CD4-positive, CD25-positive, alpha-beta regulatory T cell (primary cell): ENCODE measurements around the gene AHNAK2. TPM values are rescaled to one million over a fixed set of nuclear protein-coding genes. Genes with fewer than 3 reads are reported as not detected.
"Not testable (repeated sequence)": the region's sequence is repeated elsewhere in the genome, so short reads cannot be mapped to it uniquely, and the experiment has no call there.

Source experiments
- ATAC-seq, 2 donors: fragments of 150-1000 bp; cut with Tn5 transposase; one replicate each; pipeline ENCODE4 v1.10.0; 2021; ENCODE audit warnings: low read depth in 2 of 2, moderate number of reproducible peaks in 2 of 2, moderate library complexity in 1 of 2
- DNase-seq, 3 donors: peaks; one replicate each; pipeline versions ENCODE4 v3.0.0 to v3.0.0-alpha.2; 2012 to 2022; ENCODE audit warnings: mixed read lengths in 1 of 3
- H3K27ac ChIP-seq: one replicate; pipeline ENCODE4 v1.7.0; 2013; ENCODE audit warnings: mild to moderate bottlenecking, low read length; ENCODE audit not compliant: insufficient read depth, poor library complexity, severe bottlenecking
- H3K27me3 ChIP-seq: one replicate; pipeline ENCODE4 v1.7.0; 2013; ENCODE audit warnings: low read length; ENCODE audit not compliant: control insufficient read depth, insufficient read depth
- H3K36me3 ChIP-seq: one replicate; pipeline ENCODE4 v1.7.0; 2013; ENCODE audit warnings: mild to moderate bottlenecking, low read length, moderate library complexity; ENCODE audit not compliant: control insufficient read depth, insufficient read depth
- H3K4me1 ChIP-seq: 2 replicates; pipeline ENCODE4 v1.7.0; 2013; ENCODE audit warnings: mild to moderate bottlenecking, low read length; ENCODE audit not compliant: insufficient read depth, control insufficient read depth, poor library complexity, severe bottlenecking
- H3K4me3 ChIP-seq: one replicate; pipeline ENCODE4 v1.7.0; 2013; ENCODE audit warnings: low read depth, mild to moderate bottlenecking, low read length, moderate library complexity
- H3K9me3 ChIP-seq, 2 experiments: 1 replicate in 1 of 2; 2 replicates in 1 of 2; pipeline ENCODE4 v1.7.0; 2013; ENCODE audit warnings: low read length in 2 of 2, mild to moderate bottlenecking in 1 of 2, moderate library complexity in 1 of 2; ENCODE audit not compliant: control insufficient read depth in 2 of 2
- H3K27ac Mint-ChIP-seq, 3 donors: one replicate each; pipeline ENCODE4 v1.8.0; 2020 to 2022; ENCODE audit warnings: mild to moderate bottlenecking in 3 of 3, mixed read lengths in 3 of 3, moderate library complexity in 2 of 3
- H3K27me3 Mint-ChIP-seq: one replicate; pipeline ENCODE4 v1.8.0; 2022; ENCODE audit warnings: mild to moderate bottlenecking, mixed read lengths
- H3K36me3 Mint-ChIP-seq: one replicate; pipeline ENCODE4 v1.8.0; 2020; ENCODE audit warnings: mixed read lengths
- H3K4me1 Mint-ChIP-seq, 4 donors: one replicate each; pipeline ENCODE4 v1.8.0; 2020 to 2022; ENCODE audit warnings: mixed read lengths in 4 of 4, mild to moderate bottlenecking in 1 of 4
- H3K4me3 Mint-ChIP-seq, 4 donors: one replicate each; pipeline ENCODE4 v1.8.0; 2020 to 2022; ENCODE audit warnings: mild to moderate bottlenecking in 4 of 4, mixed read lengths in 4 of 4, moderate library complexity in 3 of 4
- H3K9me3 Mint-ChIP-seq, 7 donors: one replicate each; pipeline ENCODE4 v1.8.0; 2020 to 2022; ENCODE audit warnings: mixed read lengths in 7 of 7, mild to moderate bottlenecking in 3 of 7, moderate library complexity in 2 of 7
- polyA plus RNA-seq, 4 donors: library from polyadenylated mRNA; unstranded; fragments of 300-500 nt; fragmentation: Illumina TruSeq; gene quantifications; one replicate each; pipeline ENCODE4 v1.2.3, GENCODE V29; 2021
- total RNA-seq: library from RNA; stranded (reverse); gene quantifications from one replicate; pipeline ENCODE4 v1.2.3, GENCODE V29; 2022

Gene AHNAK2
- total and polyA plus RNA-seq, 5 donors from 2014 or later, result not detected

DNA sequence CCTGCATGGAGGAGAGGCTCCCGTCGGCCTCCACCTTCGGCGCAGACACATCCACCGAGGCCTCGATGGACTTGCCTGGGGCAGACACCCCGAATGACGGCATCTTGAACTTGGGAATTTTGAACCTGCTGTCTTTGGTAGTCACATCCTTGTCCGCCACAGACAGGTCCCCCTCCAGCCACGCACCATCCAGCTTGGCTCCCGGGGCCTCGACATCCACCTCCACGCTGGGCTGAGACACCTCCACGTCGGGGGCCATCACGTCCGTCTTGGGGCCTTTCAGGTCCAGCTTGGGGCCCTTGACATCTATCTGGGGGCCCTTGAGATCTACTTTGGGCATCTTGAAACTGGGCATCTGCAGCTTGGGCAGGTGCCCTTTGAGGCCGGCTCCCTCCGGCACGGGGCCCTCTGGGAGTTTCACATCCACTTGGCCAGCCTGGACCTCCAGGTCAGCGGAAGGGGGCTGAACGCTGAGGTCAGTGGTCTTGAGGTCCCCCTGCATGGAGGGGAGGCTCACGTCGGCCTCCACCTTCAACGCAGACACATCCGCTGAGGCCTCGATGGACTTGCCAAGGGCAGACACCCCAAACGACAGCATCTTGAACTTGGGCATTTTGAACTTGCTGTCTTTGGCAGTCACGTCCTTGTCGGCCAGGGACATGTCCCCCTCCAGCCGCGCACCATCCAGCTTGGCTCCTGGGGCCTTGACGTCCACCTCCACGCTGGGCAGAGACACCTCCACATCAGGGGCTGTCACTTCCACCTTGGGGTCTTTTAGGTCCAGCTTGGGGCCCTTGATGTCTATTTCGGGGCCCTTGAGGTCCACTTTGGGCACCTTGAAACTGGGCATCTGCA, 30.1 kb downstream of the AHNAK2 start:
- H3K9me3 ChIP-seq, H3K27me3 Mint-ChIP-seq, DNase-seq: not testable (repeated sequence)

DNA sequence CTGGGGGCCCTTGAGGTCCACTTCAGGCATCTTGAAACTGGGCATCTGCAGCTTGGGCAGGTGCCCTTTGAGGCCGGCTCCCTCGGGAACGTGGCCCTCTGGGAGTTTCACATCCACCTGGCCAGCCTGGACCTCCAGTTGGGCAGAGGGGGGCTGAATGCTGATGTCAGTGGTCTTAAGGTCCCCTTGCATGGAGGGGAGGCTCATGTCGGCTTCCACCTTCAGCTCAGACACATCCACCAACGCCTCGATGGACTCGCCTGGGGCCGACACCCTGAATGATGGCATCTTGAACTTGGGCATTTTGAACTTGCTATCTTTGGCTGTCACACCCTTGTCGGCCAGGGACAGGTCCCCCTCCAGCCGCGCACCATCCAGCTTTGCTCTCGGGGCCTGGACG, 31.0 kb downstream of the AHNAK2 start:
- H3K27me3 Mint-ChIP-seq, H3K27ac ChIP-seq, ATAC-seq, H3K36me3 Mint-ChIP-seq, H3K4me3 ChIP-seq, H3K4me3 Mint-ChIP-seq, H3K27ac Mint-ChIP-seq, H3K36me3 ChIP-seq, H3K9me3 Mint-ChIP-seq, H3K9me3 ChIP-seq, DNase-seq, H3K4me1 ChIP-seq, H3K27me3 ChIP-seq, H3K4me1 Mint-ChIP-seq: not testable (repeated sequence)

More for the DNA sequence above, 30.1 kb downstream of the AHNAK2 start:
- not testable (repeated sequence) for H3K27ac ChIP-seq, H3K36me3 Mint-ChIP-seq, H3K36me3 ChIP-seq, H3K4me1 ChIP-seq, H3K4me3 Mint-ChIP-seq, H3K9me3 Mint-ChIP-seq, H3K4me3 ChIP-seq, H3K27me3 ChIP-seq, ATAC-seq, H3K27ac Mint-ChIP-seq, H3K4me1 Mint-ChIP-seq

DNA sequence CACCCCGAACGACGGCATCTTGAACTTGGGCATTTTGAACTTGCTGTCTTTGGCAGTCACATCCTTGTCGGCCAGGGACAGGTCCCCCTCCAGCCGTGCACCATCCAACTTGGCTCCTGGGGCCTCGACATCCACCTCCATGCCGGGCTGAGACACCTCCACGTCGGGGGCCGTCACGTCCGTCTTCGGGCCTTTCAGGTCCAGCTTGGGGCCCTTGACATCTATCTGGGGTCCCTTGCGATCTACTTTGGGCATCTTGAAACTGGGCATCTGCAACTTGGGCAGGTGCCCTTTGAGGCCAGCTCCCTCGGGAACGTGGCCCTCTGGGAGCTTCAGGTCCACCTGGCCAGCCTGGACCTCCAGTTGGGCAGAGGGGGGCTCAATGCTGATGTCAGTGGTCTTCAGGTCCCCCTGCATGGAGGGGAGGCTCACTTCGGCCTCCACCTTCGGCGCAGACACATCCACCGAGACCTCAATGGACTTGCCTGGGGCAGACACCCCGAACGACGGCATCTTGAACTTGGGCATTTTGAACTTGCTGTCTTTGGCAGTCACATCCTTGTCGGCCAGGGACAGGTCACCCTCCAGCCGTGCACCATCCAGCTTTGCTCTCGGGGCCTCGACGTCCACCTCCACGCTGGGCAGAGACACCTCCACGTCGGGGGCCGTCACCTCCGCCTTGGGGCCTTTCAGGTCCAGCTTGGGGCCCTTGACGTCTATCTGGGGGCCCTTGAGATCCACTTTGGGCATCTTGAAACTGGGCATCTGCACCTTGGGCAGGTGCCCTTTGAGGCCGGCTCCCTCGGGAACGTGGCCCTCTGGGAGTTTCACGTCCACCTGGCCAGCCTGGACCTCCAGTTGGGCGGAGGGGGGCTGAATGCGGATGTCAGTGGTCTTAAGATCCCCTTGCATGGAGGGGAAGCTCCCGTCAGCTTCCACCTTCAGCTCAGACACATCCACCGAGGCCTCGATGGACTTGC, 31.9 kb downstream of the AHNAK2 start:
- not testable (repeated sequence) for H3K4me1 ChIP-seq, H3K4me1 Mint-ChIP-seq, H3K9me3 Mint-ChIP-seq, H3K27ac ChIP-seq, H3K9me3 ChIP-seq, H3K4me3 ChIP-seq, DNase-seq, H3K36me3 Mint-ChIP-seq, H3K27ac Mint-ChIP-seq, ATAC-seq, H3K27me3 ChIP-seq, H3K36me3 ChIP-seq, H3K4me3 Mint-ChIP-seq, H3K27me3 Mint-ChIP-seq

GRCh38 chr14:104945266-104945665, 32.9 kb downstream of the AHNAK2 start:
- H3K27me3 ChIP-seq, H3K4me3 Mint-ChIP-seq, H3K36me3 ChIP-seq, H3K4me1 ChIP-seq, H3K4me3 ChIP-seq, H3K27me3 Mint-ChIP-seq, H3K27ac Mint-ChIP-seq, H3K36me3 Mint-ChIP-seq, H3K4me1 Mint-ChIP-seq, ATAC-seq, H3K9me3 ChIP-seq, DNase-seq, H3K9me3 Mint-ChIP-seq, H3K27ac ChIP-seq: not testable (repeated sequence)

- H3K27ac ChIP-seq, ATAC-seq, H3K4me3 Mint-ChIP-seq, H3K4me1 Mint-ChIP-seq, H3K27me3 ChIP-seq, H3K36me3 ChIP-seq, H3K4me3 ChIP-seq, H3K4me1 ChIP-seq, H3K27me3 Mint-ChIP-seq, DNase-seq, H3K36me3 Mint-ChIP-seq, H3K9me3 Mint-ChIP-seq, H3K9me3 ChIP-seq, H3K27ac Mint-ChIP-seq: not testable (repeated sequence)
These were observed 33.6 kb downstream of the AHNAK2 start for GRCh38 chr14:104944436-104945205.

GRCh38 chr14:104944016-104944308, 34.2 kb downstream of the AHNAK2 start:
- not testable (repeated sequence) for H3K36me3 ChIP-seq, DNase-seq, H3K4me1 ChIP-seq, H3K27me3 ChIP-seq, H3K9me3 ChIP-seq, H3K4me3 ChIP-seq, ATAC-seq, H3K27ac ChIP-seq, H3K27me3 Mint-ChIP-seq, H3K4me1 Mint-ChIP-seq, H3K9me3 Mint-ChIP-seq, H3K4me3 Mint-ChIP-seq, H3K36me3 Mint-ChIP-seq, H3K27ac Mint-ChIP-seq

- DNase-seq, result not testable (repeated sequence)
These were observed 34.8 kb downstream of the AHNAK2 start for GRCh38 chr14:104943216-104944015.

More at GRCh38 chr14:104943216-104944015, 34.8 kb downstream of the AHNAK2 start:
- not testable (repeated sequence) for H3K4me1 Mint-ChIP-seq, H3K27ac Mint-ChIP-seq, H3K36me3 ChIP-seq, H3K27me3 ChIP-seq, H3K4me1 ChIP-seq, H3K9me3 ChIP-seq, H3K36me3 Mint-ChIP-seq, ATAC-seq, H3K4me3 Mint-ChIP-seq, H3K9me3 Mint-ChIP-seq, H3K27ac ChIP-seq, H3K4me3 ChIP-seq, H3K27me3 Mint-ChIP-seq
